Astrocyte of the spinal cord (primary cell): ENCODE measurements around the gene EMILIN1.
"Not testable (repeated sequence)": the region's sequence is repeated elsewhere in the genome, so short reads cannot be mapped to it uniquely, and the experiment has no call there.

Experiments used
- DNase-seq: peaks from one replicate; pipeline ENCODE4 v3.0.0; 2011; ENCODE audit warnings: low read depth, low spot score
- H3K4me3 ChIP-seq: 2 replicates; pipeline ENCODE4 v1.5.1; 2011; ENCODE audit warnings: low read depth, mild to moderate bottlenecking, low read length, moderate library complexity
- in situ Hi-C: cut with HindIII; loops from 2 replicates; pipeline ENCODE4 v1.10.0; 2017; ENCODE audit warnings: low sequenced_read_pairs
- TF ChIP-seq, protein P1 (sequence below): IDR thresholded peaks from 2 replicates; pipeline ENCODE4 v1.5.1; 2012; ENCODE audit warnings: low read depth, mild to moderate bottlenecking, low read length, inconsistent platforms

The EMILIN1 gene

DNA sequence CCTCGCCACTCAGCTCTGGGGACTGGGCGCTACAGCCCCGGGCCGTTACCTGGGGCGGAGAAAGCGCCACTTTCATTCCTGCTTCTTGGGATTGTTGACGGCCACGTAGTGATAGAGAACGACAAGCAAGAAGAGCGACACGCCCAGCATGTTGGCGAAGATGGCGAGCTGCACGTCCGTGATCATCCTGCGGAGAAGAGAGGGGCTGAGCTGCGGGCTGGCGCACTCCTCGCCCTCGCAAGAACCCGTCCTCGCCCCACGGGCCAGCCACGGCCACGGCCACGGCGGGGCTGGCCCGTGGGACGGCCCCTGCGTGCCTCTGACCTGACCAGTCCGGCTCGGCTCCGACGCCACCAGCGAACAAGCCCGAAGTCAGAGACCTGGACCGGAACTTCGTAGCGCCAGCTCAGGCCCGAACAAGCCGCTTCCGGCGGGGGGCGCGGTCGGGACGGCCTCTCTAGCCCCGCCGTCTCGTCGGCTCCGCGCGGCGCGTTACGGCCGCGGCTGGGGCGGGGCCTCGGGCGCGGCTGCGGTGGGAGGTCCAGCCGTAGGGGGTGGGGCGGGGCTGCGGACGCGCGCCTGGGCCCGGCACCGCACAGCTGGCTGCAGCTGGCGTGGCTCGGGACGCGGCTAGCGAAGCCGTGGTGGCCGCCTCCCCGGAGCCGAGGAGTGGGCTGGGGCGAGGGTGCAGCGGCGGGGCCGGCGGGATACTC lies 7.0 kb upstream of the EMILIN1 start, which contains the start of gene OST4:
OST4 (minus strand) TSS at position 378 of the 713 bp plus-strand sequence.
- TF ChIP-seq, protein P1, sequence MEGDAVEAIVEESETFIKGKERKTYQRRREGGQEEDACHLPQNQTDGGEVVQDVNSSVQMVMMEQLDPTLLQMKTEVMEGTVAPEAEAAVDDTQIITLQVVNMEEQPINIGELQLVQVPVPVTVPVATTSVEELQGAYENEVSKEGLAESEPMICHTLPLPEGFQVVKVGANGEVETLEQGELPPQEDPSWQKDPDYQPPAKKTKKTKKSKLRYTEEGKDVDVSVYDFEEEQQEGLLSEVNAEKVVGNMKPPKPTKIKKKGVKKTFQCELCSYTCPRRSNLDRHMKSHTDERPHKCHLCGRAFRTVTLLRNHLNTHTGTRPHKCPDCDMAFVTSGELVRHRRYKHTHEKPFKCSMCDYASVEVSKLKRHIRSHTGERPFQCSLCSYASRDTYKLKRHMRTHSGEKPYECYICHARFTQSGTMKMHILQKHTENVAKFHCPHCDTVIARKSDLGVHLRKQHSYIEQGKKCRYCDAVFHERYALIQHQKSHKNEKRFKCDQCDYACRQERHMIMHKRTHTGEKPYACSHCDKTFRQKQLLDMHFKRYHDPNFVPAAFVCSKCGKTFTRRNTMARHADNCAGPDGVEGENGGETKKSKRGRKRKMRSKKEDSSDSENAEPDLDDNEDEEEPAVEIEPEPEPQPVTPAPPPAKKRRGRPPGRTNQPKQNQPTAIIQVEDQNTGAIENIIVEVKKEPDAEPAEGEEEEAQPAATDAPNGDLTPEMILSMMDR = no peak
- in situ Hi-C loops = no loop called here
- peak; percentile 94 for DNase-seq
- H3K4me3 ChIP-seq = peak within 1 kb of the TSS; percentile 99

DNA sequence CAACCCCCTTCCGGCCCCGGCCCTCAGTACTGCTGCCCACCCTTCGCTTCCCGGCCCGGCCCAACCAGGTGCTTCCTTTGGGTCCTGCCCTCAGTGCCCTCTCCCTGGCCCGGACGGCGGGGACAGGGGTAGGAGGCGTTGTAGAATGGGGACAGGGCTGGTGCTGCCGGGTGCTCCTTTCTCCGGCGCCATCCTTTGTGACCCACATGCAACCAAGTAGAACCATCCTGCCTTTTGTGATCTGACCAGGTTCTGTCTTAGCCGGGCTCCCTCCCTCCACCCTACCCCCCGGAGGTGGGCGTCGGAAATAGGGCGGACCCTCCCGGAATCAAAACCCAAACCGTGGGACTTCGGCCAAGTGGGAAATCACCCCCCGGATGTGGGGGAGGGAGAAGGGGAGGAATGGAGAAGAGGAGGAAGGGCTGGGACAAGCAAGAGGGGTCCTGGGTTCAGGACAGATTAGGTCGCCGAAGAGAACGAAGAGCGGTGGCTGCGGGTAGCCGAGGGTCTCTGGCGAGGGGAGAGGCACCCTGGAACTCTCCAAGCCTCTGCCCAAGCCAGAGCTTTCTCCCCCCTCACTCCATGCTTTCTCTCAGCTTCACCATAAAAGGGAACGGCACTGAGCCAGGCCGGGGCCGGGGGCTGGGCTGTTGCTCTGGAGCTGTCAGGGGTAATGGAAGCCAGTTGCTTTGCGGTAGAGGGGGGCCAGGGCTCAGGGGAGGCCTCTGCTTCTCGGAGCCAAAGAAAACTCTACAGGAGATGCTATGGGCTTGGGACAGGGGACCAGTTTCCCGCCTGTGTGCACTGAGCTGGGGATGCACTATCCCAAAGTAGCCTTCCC lies 6.2 kb upstream of the EMILIN1 start:
- in situ Hi-C loops = no loop called here
- peak; percentile 87 for DNase-seq
- TF ChIP-seq, protein P1 = no peak

DNA sequence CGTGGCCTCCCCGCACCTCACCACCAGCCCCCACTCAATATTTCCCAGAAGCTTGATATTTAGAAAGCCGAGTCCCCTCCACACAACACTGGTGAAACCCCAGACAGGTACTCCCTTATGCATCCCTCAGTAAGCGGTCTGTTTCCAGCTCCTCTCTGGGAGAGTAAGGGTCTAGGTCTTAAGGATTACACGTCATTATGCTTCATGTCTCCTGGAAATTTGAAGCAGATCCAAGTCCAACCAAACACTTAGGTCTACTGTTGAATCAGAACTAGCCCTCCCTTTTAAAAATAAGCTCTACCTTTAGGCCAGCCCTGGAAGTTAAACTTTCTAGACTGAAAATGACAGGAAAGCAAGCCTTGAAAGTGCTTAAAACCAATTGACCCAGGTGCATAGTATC lies 5.5 kb upstream of the EMILIN1 start:
- in situ Hi-C loops = no loop called here

More for the DNA sequence above, 6.2 kb upstream of the EMILIN1 start:
- peak overlapping the region; percentile 52 for H3K4me3 ChIP-seq

DNA sequence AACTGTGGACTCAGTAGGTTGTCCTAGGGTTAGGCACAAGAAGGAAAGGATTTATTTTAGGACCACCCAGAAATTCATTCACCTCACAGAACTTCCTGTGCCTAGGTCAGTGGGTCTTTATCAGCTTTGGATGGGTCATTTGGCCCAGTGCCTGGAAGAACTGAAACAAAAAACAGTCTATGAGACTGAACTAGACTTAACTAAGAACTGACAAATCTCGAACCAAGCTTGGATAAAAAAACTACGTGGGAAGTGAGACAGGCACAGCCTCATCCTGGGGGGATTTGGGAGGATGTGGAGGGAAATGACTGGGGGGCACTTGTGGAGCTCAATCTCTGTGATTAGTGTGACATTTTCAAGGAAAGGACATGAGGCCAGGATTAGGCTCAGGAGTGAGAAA lies 4.6 kb upstream of the EMILIN1 start:
- TF ChIP-seq, protein P1 = no peak
- no peak for DNase-seq
- H3K4me3 ChIP-seq = no peak overlapping the region
- in situ Hi-C loops = no loop called here

More for the DNA sequence above, 5.5 kb upstream of the EMILIN1 start:
- no peak overlapping the region for H3K4me3 ChIP-seq
- peak; percentile 79 for DNase-seq
- TF ChIP-seq, protein P1 = no peak

DNA sequence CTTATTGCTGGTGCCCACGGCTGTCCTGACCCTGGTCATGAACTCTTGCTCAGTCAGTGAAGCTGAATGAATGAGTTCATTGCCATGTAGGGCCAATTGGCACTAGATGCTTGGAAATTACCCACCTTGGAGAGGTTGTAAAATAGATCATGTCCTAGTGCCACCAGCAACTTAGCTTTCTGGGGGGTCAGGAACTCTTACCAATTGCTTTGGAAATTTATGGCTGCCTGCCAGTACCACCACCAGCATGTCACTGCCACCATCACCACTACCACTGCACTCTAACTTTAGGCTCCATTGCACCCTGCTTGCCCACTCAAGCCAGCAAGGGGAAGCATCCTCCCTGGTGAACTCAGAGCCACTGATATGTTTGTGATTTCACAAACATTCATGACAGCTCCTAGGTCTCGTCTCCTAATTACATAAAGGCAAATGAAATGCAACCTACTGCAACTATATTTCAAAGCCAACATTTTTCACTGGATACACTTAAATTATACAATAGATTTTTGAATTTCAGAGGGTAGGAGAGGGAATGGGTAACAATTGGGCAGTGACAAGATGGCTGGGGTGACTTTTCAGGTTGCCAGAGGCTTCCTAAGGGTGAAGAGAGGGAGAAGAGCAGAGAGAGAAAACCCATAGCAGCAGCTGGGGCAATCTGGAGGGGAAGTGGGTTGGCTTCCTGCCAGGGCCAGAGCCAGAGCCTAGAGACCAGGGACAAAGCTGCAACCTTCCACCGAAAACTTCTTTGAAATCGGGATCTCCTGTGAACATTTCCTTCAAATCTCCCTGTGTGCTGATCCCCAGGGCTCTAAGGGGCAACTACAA lies 3.5 kb upstream of the EMILIN1 start:
- in situ Hi-C loops = no loop called here
- no peak for DNase-seq
- TF ChIP-seq, protein P1 = no peak
- H3K4me3 ChIP-seq = no peak overlapping the region

DNA sequence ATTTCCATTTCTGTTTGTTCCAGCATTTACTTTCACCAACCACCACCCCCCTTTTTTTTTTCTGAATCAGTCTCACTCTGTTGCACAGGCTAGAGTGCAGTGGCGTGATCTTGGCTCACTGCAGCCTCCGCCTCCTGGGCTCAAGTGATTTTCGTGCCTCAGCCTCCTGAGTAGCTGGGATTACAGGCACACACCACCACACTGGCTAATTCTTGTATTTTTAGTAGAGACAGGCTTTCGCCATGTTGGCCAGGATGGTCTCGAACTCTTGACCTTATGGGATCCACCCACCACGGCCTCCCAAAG lies 2.9 kb upstream of the EMILIN1 start:
- H3K4me3 ChIP-seq, in situ Hi-C loops, DNase-seq: not testable (repeated sequence)
